Large intestine (tissue), 3 donors: ENCODE data around the gene HYDIN. TPM values are rescaled to one million over a fixed set of nuclear protein-coding genes. Genes with fewer than 3 reads are reported as not detected.
A peak's percentile ranks its signal among the peaks of the same experiment; 100 is the strongest.

Experiments
- DNase-seq, 2 donors: peaks; one replicate each; pipeline versions ENCODE4 v3.0.0 to v3.0.0-alpha.2; 2013
- H3K27ac ChIP-seq: one replicate; pipeline ENCODE4 v1.5.1; 2013; ENCODE audit warnings: low read length
- H3K27me3 ChIP-seq: 2 replicates; pipeline ENCODE4 v1.6.1; 2013; ENCODE audit warnings: low read length; ENCODE audit not compliant: control insufficient read depth, insufficient read depth
- H3K36me3 ChIP-seq: 2 replicates; pipeline ENCODE4 v1.6.1; 2013; ENCODE audit warnings: low read length; ENCODE audit not compliant: control insufficient read depth, insufficient read depth
- H3K4me1 ChIP-seq: one replicate; pipeline ENCODE4 v1.6.1; 2013; ENCODE audit warnings: low read length; ENCODE audit not compliant: control insufficient read depth, insufficient read depth
- H3K4me3 ChIP-seq: one replicate; pipeline ENCODE4 v1.5.1; 2013; ENCODE audit warnings: low read length
- H3K9me3 ChIP-seq: one replicate; pipeline ENCODE4 v1.6.1; 2013; ENCODE audit warnings: mild to moderate bottlenecking, low read depth, low read length, moderate library complexity; ENCODE audit not compliant: control insufficient read depth
- WGBS: methylation state at CpG from one replicate; pipeline ENCODE4 v1.1.5; 2013; ENCODE audit warnings: low lambda C conversion rate; ENCODE audit not compliant: insufficient coverage; 5-methylcytosine and 5-hydroxymethylcytosine counted together
- polyA plus RNA-seq: library from polyadenylated mRNA; unstranded; fragments of 120-200 nt; gene quantifications from one replicate; pipeline ENCODE4 v1.2.1, GENCODE V29; 2013

HYDIN gene
- polyA plus RNA-seq, 1 donor, result 3.2 TPM

DNA sequence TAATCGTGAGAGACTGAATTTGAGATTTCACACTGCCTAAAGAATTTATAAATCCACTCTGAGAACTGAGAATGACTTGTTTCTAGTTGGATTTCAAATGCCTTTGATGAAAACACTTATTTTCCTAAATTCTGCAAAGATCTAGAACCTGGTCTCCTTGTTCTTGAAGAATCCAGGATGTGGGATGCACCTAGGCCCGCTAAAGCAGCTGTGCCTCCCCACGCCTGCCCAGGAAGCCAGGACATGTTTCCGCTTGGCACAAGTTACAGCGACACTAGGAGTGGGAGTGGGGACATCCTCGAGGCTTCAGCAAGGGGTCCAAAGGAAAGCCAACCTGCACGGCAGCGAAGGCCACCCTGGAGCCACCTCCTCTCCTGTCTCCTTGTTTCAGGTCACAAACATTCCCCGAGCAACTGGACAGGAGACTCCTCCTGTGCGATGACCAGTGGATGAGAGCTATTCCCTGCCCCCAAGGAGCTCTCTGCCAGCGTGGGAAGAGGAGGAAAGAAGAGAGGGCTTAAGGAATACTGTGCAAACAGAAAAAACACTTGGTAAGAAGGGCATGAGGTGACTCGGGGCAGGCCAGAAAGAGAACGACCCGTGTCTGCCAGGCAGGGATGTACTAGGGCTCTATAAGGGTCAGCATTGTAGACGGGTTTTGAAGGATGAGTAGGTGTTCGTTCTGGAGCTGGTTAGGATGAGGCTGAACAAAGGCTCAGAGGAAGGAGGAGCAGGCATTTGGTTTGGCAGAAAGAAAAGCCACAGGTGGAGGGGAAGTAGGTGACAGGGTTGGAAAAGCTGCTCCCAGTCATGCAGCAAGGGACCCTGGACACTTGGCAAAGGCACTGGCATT is 440.7 kb downstream of the HYDIN start:
- peaks cover 22% of the 10 kb centered on the region for H3K36me3 ChIP-seq
- H3K4me1 ChIP-seq, result no peaks in the 10 kb centered on the region
- 85% methylated on average over 6 of the region's 16 CpGs for WGBS
- no peak overlapping the region for H3K4me3 ChIP-seq
- no peak for DNase-seq
- H3K9me3 ChIP-seq, result no peaks in the 10 kb centered on the region
- no peaks in the 10 kb centered on the region for H3K27me3 ChIP-seq
- H3K27ac ChIP-seq, result no peak overlapping the region

GRCh38 chr16:70788668-70789594 is 441.6 kb downstream of the HYDIN start:
- H3K27ac ChIP-seq, result no peak overlapping the region
- no peak overlapping the region for H3K4me3 ChIP-seq
- no peaks in the 10 kb centered on the region for H3K27me3 ChIP-seq
- WGBS, result 68% methylated on average over 2 of the region's 18 CpGs
- H3K9me3 ChIP-seq, result no peaks in the 10 kb centered on the region
- DNase-seq, result peak; percentile 20 to 22
- no peaks in the 10 kb centered on the region for H3K4me1 ChIP-seq
- peaks cover 31% of the 10 kb centered on the region for H3K36me3 ChIP-seq

GRCh38 chr16:70786020-70786755 is 444.3 kb downstream of the HYDIN start:
- no peak overlapping the region for H3K4me3 ChIP-seq
- H3K27ac ChIP-seq, result no peak overlapping the region
- H3K9me3 ChIP-seq, result peaks cover 4% of the 10 kb centered on the region
- no peaks in the 10 kb centered on the region for H3K4me1 ChIP-seq
- H3K36me3 ChIP-seq, result peaks cover 58% of the 10 kb centered on the region
- WGBS, result no CpG with 5 or more reads among the region's 19 CpGs
- DNase-seq, result no peak
- H3K27me3 ChIP-seq, result no peaks in the 10 kb centered on the region

GRCh38 chr16:70784692-70785555 is 445.6 kb downstream of the HYDIN start:
- Histone ChIP-seq H3K27me3 (no peaks in the 10 kb centered on the region), H3K4me1 (no peaks in the 10 kb centered on the region), H3K27ac (no peak overlapping the region), H3K4me3 (no peak overlapping the region), H3K36me3 (peaks cover 70% of the 10 kb centered on the region), H3K9me3 (peaks cover 4% of the 10 kb centered on the region)
- WGBS, result 40% methylated on average over 2 of the region's 21 CpGs
- no peak for DNase-seq

DNA sequence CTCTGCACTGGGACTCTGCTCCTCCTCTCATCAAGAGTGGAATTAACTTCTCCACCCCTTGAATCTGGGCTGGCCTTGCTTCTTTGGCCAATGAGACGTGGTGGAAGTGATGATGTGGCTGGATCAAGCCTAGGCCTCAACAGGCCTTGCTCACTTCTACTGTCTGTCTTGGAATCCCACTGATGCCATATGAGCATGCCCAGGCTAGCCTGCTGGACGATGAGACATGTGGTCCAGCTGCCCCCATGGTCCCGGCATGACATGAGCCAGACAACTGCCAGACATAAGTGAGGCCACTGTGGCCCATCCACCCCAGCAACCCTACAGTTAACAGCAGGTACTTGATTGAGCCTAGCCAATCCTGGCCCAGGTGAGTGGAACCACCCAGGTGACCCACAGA is 448.3 kb downstream of the HYDIN start:
- Histone ChIP-seq H3K36me3 (peaks cover 84% of the 10 kb centered on the region), H3K27ac (no peak overlapping the region), H3K4me3 (no peak overlapping the region), H3K9me3 (peaks cover 4% of the 10 kb centered on the region), H3K27me3 (no peaks in the 10 kb centered on the region), H3K4me1 (no peaks in the 10 kb centered on the region)
- WGBS, result no CpG with 5 or more reads among the region's 3 CpGs
- no peak for DNase-seq

DNA sequence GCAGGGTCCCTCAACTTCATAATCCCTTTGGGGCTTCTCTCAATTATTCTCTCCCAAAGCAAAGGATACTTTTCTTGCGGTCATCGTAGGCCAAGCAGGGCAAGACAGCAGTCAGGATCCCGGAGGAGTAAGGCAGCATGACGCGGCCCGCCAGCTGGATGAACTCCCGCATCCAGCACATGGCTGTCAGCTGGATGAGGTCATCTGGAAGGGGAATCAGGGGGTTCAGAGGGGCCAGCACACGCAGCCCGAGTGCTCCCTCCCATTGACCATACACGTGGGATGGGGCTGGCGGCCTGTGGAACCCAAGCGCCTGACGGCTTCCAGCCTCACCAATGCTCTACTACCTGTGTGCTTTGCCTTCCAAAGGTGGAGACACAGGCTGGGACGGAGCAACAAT is 448.7 kb downstream of the HYDIN start:
- WGBS, result no CpG with 5 or more reads among the region's 14 CpGs
- DNase-seq, result no peak
- H3K36me3 ChIP-seq, result peaks cover 85% of the 10 kb centered on the region
- H3K4me1 ChIP-seq, result no peaks in the 10 kb centered on the region
- no peak overlapping the region for H3K27ac ChIP-seq
- no peaks in the 10 kb centered on the region for H3K27me3 ChIP-seq
- peaks cover 4% of the 10 kb centered on the region for H3K9me3 ChIP-seq
- no peak overlapping the region for H3K4me3 ChIP-seq

DNA sequence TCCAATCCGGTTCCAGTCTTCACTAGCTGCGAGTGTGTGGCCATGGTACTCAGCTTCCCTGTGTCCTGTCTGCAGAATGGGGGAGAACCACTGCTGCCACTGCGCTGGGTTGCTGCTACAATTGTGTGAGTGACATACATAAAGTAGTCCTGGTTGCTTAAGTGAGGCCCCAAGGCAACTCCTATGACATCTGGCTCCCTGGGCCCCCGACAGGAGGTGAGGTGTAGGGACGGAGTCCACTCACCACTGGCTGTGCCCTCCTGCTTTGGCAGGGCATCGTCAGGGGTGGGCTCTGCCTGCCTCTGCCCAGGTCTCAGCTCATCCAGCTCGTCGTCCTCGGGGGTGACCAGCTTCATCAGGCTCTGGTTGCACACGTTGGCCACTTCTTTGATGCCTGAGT is 450.0 kb downstream of the HYDIN start:
- Histone ChIP-seq H3K27ac (no peak overlapping the region), H3K4me1 (no peaks in the 10 kb centered on the region), H3K4me3 (no peak overlapping the region), H3K9me3 (peaks cover 4% of the 10 kb centered on the region), H3K36me3 (peaks cover 72% of the 10 kb centered on the region), H3K27me3 (no peaks in the 10 kb centered on the region)
- no peak for DNase-seq
- no CpG with 5 or more reads among the region's 10 CpGs for WGBS

DNA sequence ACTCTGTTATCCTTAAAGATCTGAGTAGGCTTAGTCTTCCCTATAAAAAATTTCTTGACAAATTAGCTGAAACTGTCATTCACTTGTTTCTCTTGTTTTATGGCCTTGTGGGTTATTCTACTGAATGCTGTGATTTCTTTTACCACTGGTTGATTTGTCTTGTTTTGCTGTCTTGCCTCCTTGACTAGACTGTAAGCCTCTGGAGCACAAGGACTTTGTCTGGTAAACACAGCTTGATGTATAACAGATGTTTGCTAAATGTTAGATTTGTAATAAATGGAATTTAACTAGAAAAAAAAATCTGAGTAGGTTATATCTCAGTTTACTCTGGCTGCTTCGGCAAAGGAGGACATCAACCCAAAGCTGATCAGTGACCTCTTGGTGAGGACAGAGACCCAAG is 451.2 kb downstream of the HYDIN start:
- Histone ChIP-seq H3K4me1 (no peaks in the 10 kb centered on the region), H3K27me3 (no peaks in the 10 kb centered on the region), H3K36me3 (peaks cover 64% of the 10 kb centered on the region), H3K4me3 (no peak overlapping the region), H3K9me3 (peaks cover 4% of the 10 kb centered on the region), H3K27ac (no peak overlapping the region)
- WGBS, result no CpG with 5 or more reads among the region's 1 CpG
- no peak for DNase-seq

DNA sequence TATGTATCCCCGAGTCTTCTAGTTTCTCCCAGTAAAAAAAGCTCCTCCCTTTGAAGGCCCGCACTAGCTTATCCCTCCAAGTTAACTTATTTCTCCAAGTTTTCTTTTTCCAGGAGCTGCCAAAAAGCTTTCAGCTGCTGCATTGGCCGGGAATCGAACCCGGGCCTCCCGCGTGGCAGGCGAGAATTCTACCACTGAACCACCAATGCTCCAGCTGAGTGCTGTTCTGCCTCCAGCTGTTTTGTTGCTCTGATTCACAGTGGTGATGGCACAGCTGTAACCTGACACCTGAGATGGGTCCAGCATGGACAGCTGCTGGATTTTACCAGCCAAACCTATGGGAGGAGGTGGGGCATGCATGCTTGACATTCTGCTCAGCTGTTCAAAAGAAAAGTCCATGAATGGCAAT is 451.6 kb downstream of the HYDIN start:
- H3K4me3 ChIP-seq, result no peak overlapping the region
- H3K9me3 ChIP-seq, result peaks cover 4% of the 10 kb centered on the region
- H3K36me3 ChIP-seq, result peaks cover 64% of the 10 kb centered on the region
- H3K4me1 ChIP-seq, result no peaks in the 10 kb centered on the region
- DNase-seq, result peak; percentile 34 to 44
- H3K27me3 ChIP-seq, result no peaks in the 10 kb centered on the region
- H3K27ac ChIP-seq, result no peak overlapping the region
- 83% methylated on average over 1 of the region's 8 CpGs for WGBS
